Right renal cortex interstitium (tissue), 3 donors: ENCODE measurements around the gene CD6. TPM values are rescaled to one million over a fixed set of nuclear protein-coding genes. Genes with fewer than 3 reads are reported as not detected.
"Not testable (repeated sequence)": the region's sequence is repeated elsewhere in the genome, so short reads cannot be mapped to it uniquely, and the experiment has no call there.

ENCODE experiments used
- DNase-seq, 3 donors: peaks; one replicate each; pipeline ENCODE4 v3.0.0-alpha.2; 2013; ENCODE audit warnings: low read depth in 3 of 3, low spot score in 2 of 3
- polyA plus RNA-seq, 3 donors: library from polyadenylated mRNA; unstranded; fragments of 120-200 nt; gene quantifications; one replicate each; pipeline ENCODE4 v1.2.1, GENCODE V29; 2013; ENCODE audit not compliant: insufficient read length in 3 of 3

CD6 gene
- polyA plus RNA-seq, 3 donors, result 0.82 to 1.5 (median 1.1) TPM

DNA sequence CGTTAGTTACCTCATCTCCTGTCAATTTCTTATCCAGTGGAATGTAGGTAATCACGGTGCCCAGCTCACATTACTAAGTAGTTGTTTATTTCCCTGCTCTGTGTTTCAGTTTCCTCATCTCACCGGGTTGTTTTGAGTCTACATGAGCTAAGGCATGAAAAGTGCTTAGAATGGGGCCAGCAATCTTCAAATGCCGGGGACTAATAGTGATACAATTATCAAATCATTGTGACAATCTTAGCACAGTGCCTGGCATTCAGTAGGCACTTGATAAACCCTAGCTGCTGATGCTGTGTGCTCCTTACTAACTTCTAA, 77.5 kb downstream of the CD6 start:
- DNase-seq, result peak in 1 of 3 donors; percentile 26

DNA sequence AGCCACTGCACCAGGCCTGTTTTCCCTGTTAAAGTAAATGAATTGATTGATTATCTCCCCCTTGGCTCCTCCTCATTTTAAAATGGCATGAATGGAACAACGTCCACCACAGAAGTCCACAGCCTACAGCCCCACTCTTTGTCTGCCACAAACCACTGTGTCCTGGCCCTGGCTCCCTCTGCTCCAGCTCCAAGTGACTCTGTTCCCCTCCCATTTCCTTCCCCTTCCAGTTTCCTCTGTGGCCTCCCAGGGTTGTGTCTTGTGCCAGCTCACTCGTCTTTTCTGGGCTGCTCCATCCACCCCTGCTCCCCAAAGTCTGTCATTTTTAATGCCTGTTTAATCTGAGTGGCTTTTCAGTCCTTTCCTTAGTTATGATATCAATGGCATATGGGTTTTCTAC, 78.4 kb downstream of the CD6 start:
- DNase-seq, result no peak

- DNase-seq, result no peak
Measured at GRCh38 chr11:61052182-61052972, 80.9 kb downstream of the CD6 start.

DNA sequence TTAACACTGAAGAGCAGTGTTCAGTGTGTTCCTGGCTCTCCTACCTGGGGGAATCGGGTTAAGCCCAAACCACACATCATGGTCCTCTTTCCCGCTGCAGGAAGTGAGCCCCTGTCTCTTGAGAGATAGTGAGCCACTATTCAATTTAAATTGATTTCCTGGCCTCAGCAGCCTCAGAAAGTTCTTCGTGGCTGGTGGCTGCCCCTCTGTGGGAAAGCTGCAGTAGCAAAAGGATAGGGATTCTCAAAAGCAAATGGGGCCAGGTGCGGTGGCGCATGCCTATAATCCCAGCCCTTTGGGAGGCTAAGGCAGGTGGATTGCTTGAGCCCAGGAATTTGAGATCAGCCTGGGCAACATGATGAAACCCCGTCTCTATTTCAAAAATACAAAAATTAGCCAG, 81.7 kb downstream of the CD6 start:
- no peak for DNase-seq

GRCh38 chr11:61054513-61054912, 83.0 kb downstream of the CD6 start:
- no peak for DNase-seq

GRCh38 chr11:61054927-61055562, 83.6 kb downstream of the CD6 start:
- no peak for DNase-seq

DNA sequence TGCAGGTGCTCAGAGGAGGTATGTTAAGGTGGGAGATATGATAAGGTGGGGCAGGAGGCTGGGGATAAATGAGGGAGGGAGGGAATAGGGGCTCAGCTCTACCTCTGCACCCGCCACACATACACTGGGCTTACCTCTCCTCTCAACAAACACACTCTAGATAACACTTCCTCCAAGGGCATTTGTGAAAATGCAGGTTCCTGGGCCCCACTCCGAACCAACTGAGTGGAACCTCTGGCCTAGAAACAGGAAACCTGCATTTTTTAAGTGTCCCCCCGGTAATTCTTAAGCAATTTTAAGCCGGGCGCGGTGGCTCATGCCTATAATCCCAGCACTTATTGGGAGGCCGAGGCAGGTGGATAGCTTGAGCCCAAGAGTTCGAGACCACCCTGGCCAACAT, 84.3 kb downstream of the CD6 start:
- DNase-seq, result no peak

- no peak for DNase-seq
Measured at GRCh38 chr11:61056571-61056970, 85.1 kb downstream of the CD6 start.

- DNase-seq, result no peak
Measured at GRCh38 chr11:61056981-61057380, 85.5 kb downstream of the CD6 start.

DNA sequence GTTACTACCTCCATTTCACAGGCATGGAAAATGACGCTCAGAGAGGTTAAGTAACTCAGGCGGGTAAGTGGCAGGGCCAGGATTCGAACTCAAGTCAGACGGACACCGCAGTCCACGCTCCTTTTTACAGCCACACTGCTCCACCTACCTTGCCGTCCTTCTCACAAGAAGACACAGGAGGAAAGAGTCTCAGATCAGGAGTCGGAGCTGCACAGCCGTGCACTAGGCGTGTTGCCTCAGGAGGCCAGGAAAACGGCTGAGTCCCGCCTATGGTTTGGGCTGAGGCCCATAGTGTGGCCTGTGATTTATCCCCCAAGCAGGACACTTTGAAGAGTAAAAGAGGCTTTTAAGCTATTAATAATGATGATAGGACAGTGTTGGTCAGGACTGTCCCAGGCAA, 86.1 kb downstream of the CD6 start:
- no peak for DNase-seq

- DNase-seq, result no peak
Measured at GRCh38 chr11:61058583-61059259, 87.2 kb downstream of the CD6 start.

GRCh38 chr11:61059260-61059752, 87.8 kb downstream of the CD6 start:
- DNase-seq, result no peak

GRCh38 chr11:61061081-61061826, 89.8 kb downstream of the CD6 start:
- no peak for DNase-seq

- no peak for DNase-seq
Measured at GRCh38 chr11:61062181-61062930, 90.9 kb downstream of the CD6 start.

DNA sequence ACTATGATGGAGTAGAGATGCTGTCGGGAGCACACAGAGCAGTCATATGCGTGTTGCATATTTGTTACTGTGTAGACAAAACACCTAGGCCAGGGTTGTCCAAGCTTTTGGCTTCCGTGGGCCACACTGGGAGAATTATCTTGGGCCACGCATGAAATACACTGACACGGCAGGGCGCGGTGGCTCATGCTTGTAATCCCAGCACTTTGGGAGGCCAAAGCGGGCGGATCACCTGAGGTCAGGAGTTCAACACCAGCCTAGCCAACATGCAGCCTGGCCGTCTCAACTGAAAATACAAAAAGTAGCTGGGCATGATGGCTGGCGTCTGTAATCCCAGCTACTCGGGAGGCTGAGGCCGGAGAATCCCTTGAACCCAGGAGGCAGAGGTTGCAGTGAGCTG, 93.8 kb downstream of the CD6 start:
- not testable (repeated sequence) for DNase-seq

DNA sequence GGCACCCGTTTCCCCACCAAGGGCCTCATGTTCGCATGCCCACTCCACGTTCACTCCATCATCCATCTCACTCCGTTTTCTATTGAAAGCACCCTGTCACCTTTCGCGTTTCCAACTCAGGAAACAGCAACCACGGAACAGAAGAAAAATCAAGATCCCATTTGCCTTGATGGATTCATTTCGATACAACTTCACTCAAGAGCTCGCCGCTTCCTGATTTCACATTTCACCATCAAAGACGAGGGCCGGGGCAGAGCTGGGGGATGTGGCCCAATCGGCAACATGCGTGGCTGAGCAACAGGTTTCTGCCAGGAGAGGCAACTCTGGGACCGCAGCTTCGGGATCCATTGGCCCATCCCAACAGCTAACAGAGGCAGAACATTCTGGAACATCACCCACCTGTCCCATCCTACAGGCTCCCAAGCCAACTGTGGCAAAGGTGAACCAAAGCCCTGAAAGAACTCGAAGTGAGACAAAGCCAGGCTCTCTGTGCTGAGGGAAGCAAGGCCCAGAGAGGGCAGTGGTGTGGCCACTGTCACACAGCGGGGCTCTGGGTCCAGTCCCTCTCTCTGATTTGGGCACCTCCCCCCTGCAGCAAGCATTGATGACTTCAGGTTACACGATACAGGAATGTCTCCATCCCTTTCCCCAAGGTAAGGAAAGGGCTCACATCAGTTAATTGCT, 94.6 kb downstream of the CD6 start:
- no peak for DNase-seq

GRCh38 chr11:61066645-61067044, 95.2 kb downstream of the CD6 start:
- no peak for DNase-seq

DNA sequence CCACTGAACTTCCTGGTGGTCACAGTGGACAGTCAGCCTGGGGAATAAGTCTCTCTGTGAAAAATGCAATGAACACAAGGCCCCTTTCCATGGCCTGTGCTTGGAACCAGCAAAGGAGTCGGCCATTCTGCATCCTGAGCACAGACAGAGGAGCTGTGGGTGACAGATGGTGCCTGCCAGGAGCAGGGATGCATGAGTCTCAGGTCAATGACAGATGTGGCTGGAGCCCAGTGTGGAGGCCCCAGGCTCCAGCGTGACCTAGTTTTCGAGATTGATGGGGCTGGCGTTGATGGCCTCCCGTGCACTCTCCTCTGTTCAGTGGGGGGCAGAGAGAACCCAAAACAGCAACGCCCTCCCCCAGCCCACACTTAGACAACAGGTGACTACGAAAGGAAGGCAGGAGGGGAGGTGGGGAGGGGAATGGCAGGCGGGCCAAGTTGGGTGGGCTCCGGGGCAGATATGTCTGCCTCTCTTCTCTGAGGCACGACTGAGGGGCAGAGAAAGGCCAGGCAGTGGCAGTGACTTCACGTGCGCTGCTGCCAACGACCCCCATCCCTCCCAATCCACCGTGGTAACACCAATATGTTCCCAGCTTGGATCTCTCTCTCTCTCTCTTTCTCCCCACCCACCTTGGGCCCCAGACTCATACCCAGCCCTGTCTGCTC, 96.4 kb downstream of the CD6 start:
- DNase-seq, result no peak

GRCh38 chr11:61068581-61068980, 97.1 kb downstream of the CD6 start:
- no peak for DNase-seq
